ENCODE data around the gene ARV1. TPM values are rescaled to one million over a fixed set of nuclear protein-coding genes. Genes with fewer than 3 reads are reported as not detected.

Gene ARV1
- polyA plus RNA-seq, 1 donor from 2014 or later: 63.4 TPM

DNA sequence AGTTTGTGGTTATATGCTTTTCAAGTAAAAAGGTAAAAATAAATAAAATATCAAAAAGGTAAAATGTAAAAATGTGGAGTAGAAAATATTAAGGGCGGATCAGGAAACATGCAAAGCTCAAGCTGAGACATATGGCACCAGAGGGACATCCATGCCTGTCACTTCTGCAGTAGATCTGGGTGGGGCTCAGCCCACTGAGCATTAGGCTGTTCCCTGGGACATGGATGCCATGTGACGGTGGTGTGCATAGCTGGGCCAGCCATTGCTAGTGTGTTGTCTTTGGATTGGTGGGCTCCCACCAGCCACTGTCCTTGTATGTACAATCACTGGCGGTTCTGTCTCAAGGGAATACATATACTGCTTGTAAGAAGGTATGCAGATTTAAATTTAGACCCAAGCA lies 3.3 kb upstream of the ARV1 start:
- Histone ChIP-seq H3K4me2 (ENCODE audit: low read length) (no peak overlapping the region), H3F3A (ENCODE audit: insufficient read depth, low read length, poor library complexity, severe bottlenecking) (no peaks in the 10 kb centered on the region), H3K79me2 (replicated peaks; ENCODE audit: insufficient read depth, low read length) (peaks cover 27% of the 10 kb centered on the region), H3K36me3 (ENCODE audit: insufficient read depth, low read length) (peaks cover 6% of the 10 kb centered on the region), H3K9ac (ENCODE audit: low read length) (no peak overlapping the region), H3K9me3 (ENCODE audit: low read length) (no peaks in the 10 kb centered on the region), H2AFZ (ENCODE audit: low read depth, low read length) (no peak overlapping the region), H3K4me3 (ENCODE audit: low read length) (no peak overlapping the region), H3K27me3 (ENCODE audit: insufficient read depth, low read depth, low read length) (no peaks in the 10 kb centered on the region), H3K27ac (ENCODE audit: low read length) (no peak overlapping the region), H4K20me1 (ENCODE audit: insufficient read depth) (no peaks in the 10 kb centered on the region), H3K9me2 (ENCODE audit: insufficient read depth, low read length) (no peaks in the 10 kb centered on the region)
- TF ChIP-seq TAF1 (IDR thresholded peaks at IDR 0.05; ENCODE audit: low read depth) (no peak), POLR2AphosphoS5 (IDR thresholded peaks at IDR 0.05) (no peak), EZH2 (IDR thresholded peaks at IDR 0.05; ENCODE audit: borderline replicate concordance, insufficient read depth, low read length, poor library complexity, severe bottlenecking) (no peak), EP300 (conservative IDR thresholded peaks at IDR 0.05; ENCODE audit: poor library complexity, severe bottlenecking) (no peak)

DNA sequence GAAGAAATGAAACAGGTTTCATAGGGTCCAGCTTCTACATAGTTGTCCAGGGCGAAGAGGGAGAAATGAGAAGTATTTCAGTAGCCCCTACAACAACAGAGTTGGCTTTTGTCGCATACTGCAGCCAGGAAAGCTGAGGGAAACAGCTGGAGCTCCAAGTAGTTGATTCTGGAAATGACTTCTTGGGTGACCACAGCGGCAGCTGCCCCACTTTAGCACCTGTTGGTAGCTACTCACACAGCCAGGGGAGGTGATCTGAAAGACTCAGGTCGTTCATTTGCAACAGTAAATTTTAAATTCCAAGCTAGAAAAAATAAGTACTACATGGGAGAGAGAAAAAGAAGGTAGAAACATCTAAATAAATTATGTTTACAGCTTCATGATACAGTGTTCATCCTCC lies 2.5 kb upstream of the ARV1 start:
- Histone ChIP-seq H4K20me1 (ENCODE audit: insufficient read depth) (no peaks in the 10 kb centered on the region), H3K27ac (ENCODE audit: low read length) (no peak overlapping the region), H3K9ac (ENCODE audit: low read length) (no peak overlapping the region), H3K79me2 (replicated peaks; ENCODE audit: insufficient read depth, low read length) (peaks cover 27% of the 10 kb centered on the region), H3K9me3 (ENCODE audit: low read length) (no peaks in the 10 kb centered on the region), H3K4me2 (ENCODE audit: low read length) (no peak overlapping the region), H3K27me3 (ENCODE audit: insufficient read depth, low read depth, low read length) (no peaks in the 10 kb centered on the region), H2AFZ (ENCODE audit: low read depth, low read length) (no peak overlapping the region), H3K4me3 (ENCODE audit: low read length) (peak overlapping the region; percentile 92), H3K36me3 (ENCODE audit: insufficient read depth, low read length) (peaks cover 6% of the 10 kb centered on the region), H3K9me2 (ENCODE audit: insufficient read depth, low read length) (no peaks in the 10 kb centered on the region), H3F3A (ENCODE audit: insufficient read depth, low read length, poor library complexity, severe bottlenecking) (no peaks in the 10 kb centered on the region)
- TF ChIP-seq TAF1 (IDR thresholded peaks at IDR 0.05; ENCODE audit: low read depth) (no peak), POLR2AphosphoS5 (IDR thresholded peaks at IDR 0.05) (no peak), EP300 (conservative IDR thresholded peaks at IDR 0.05; ENCODE audit: poor library complexity, severe bottlenecking) (no peak), SMC3 (conservative IDR thresholded peaks at IDR 0.05; ENCODE audit: poor library complexity) (no peak), EZH2 (IDR thresholded peaks at IDR 0.05; ENCODE audit: borderline replicate concordance, insufficient read depth, low read length, poor library complexity, severe bottlenecking) (no peak), RAD21 (conservative IDR thresholded peaks at IDR 0.05) (no peak), MXI1 (conservative IDR thresholded peaks at IDR 0.05; ENCODE audit: poor library complexity, severe bottlenecking) (no peak)
- TF ChIP-seq, protein P1, sequence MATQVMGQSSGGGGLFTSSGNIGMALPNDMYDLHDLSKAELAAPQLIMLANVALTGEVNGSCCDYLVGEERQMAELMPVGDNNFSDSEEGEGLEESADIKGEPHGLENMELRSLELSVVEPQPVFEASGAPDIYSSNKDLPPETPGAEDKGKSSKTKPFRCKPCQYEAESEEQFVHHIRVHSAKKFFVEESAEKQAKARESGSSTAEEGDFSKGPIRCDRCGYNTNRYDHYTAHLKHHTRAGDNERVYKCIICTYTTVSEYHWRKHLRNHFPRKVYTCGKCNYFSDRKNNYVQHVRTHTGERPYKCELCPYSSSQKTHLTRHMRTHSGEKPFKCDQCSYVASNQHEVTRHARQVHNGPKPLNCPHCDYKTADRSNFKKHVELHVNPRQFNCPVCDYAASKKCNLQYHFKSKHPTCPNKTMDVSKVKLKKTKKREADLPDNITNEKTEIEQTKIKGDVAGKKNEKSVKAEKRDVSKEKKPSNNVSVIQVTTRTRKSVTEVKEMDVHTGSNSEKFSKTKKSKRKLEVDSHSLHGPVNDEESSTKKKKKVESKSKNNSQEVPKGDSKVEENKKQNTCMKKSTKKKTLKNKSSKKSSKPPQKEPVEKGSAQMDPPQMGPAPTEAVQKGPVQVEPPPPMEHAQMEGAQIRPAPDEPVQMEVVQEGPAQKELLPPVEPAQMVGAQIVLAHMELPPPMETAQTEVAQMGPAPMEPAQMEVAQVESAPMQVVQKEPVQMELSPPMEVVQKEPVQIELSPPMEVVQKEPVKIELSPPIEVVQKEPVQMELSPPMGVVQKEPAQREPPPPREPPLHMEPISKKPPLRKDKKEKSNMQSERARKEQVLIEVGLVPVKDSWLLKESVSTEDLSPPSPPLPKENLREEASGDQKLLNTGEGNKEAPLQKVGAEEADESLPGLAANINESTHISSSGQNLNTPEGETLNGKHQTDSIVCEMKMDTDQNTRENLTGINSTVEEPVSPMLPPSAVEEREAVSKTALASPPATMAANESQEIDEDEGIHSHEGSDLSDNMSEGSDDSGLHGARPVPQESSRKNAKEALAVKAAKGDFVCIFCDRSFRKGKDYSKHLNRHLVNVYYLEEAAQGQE (IDR thresholded peaks at IDR 0.05; ENCODE audit: borderline replicate concordance): no peak
- TF ChIP-seq, protein P2, sequence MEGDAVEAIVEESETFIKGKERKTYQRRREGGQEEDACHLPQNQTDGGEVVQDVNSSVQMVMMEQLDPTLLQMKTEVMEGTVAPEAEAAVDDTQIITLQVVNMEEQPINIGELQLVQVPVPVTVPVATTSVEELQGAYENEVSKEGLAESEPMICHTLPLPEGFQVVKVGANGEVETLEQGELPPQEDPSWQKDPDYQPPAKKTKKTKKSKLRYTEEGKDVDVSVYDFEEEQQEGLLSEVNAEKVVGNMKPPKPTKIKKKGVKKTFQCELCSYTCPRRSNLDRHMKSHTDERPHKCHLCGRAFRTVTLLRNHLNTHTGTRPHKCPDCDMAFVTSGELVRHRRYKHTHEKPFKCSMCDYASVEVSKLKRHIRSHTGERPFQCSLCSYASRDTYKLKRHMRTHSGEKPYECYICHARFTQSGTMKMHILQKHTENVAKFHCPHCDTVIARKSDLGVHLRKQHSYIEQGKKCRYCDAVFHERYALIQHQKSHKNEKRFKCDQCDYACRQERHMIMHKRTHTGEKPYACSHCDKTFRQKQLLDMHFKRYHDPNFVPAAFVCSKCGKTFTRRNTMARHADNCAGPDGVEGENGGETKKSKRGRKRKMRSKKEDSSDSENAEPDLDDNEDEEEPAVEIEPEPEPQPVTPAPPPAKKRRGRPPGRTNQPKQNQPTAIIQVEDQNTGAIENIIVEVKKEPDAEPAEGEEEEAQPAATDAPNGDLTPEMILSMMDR (IDR thresholded peaks at IDR 0.05; ENCODE audit: poor library complexity, severe bottlenecking): no peak
